NT2/D1 (cell line): ENCODE data around the gene VLDLR.

ENCODE experiments used
- SUZ12 ChIP-seq: IDR thresholded peaks from 2 replicates; pipeline ENCODE4 v1.6.1; 2011; ENCODE audit not compliant: insufficient read length, insufficient read depth; ENCODE audit errors: extremely low read depth
- YY1 ChIP-seq: IDR thresholded peaks from 2 replicates; pipeline ENCODE4 v1.6.1; 2011; ENCODE audit not compliant: insufficient read length, insufficient read depth
- ZNF274 ChIP-seq: IDR thresholded peaks from 2 replicates; pipeline ENCODE4 v1.6.1; 2011; ENCODE audit warnings: mild to moderate bottlenecking, low read depth, low read length

DNA sequence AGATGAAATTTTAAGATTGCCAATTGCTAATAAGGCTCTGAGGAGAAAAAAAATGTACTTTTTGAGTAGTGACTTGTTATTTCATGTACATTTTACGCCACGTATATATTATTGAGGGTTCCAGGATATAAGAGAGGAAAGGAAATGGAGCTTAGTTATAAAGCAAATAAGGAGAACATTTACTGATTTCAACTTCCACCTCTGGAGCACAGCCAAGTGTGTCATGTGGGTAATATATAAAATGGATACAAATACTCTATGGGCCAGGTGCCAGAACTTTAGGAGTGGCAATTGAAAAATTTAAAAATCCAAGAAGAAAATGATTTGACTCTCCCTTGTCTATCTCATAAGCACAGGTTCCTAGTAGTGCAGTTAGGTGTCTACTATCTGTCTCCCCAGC is 45.0 kb upstream of the VLDLR start:
- TF ChIP-seq ZNF274 (no peak), YY1 (no peak), SUZ12 (no peak)
